Measurements from ENCODE around the gene GCNA.
"Not testable (repeated sequence)": the region's sequence is repeated elsewhere in the genome, so short reads cannot be mapped to it uniquely, and the experiment has no call there.

The GCNA gene

DNA sequence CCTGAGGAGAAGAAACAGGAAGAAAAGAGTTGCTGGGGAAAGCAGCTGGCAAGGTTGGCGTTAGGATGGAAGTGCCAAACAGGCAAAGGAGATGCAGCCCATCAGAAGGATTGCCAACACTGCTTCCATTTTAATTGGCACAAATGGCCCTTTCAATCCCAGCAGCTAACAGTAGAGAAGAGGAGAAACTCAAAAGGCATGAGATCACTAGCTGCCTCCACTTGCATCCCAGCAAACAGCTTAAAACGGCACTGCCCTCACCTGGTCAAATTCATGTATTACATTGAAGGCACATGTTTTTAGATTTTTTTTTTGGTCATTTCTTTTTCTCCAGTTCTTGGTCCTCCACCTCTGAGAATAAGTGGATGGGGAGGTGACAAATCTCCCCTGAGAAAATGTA, 74.2 kb downstream of the GCNA start:
- DNase-seq (ENCODE audit: low read depth): peak; percentile 68
- peak; percentile 57 for TF ChIP-seq CTCF (IDR thresholded peaks at IDR 0.05; ENCODE audit: low read length, missing control alignments)
- no peak overlapping the region for H3K4me3 ChIP-seq (replicated peaks; ENCODE audit: low read depth, low read length)

DNA sequence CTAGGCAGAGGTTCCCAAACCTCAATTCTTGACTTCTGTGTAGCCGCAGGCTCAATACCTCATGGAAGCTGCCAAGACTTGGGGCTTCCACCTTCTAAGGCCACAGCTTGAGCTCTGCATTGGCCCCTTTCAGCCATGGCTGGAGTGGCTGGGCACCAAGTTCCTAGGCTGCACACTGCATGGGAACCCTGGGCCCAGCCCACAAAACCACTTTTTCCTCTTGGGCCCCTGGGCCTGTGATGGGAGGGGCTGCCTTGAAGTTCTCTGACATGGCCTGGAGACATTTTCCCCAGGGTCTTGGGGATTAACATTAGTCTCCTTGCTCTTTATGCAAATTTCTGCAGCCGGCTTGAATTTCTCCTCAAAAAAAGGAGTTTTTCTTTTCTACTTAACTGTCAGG, 75.1 kb downstream of the GCNA start:
- no peak overlapping the region for H3K4me3 ChIP-seq (replicated peaks; ENCODE audit: low read depth, low read length)
- no peak for TF ChIP-seq CTCF (IDR thresholded peaks at IDR 0.05; ENCODE audit: low read length, missing control alignments)
- DNase-seq (ENCODE audit: low read depth): no peak

DNA sequence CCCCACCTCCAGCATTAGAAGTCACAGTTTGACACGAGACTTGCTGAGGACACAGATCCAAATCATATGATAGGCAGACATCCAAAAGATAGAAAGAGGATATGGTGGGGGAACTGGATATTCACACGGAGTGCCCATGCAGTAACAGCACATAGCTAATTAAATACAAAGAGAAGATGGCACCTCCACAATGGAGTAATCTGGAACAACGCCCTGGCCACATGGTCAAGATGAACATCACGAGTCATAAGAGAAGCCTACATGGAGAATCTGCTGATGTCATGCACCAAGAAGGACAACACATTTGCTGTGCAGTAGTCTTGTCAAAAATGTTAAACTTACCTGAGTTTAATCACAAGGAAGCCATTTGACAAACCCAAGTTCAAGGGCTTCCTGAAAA, 79.0 kb downstream of the GCNA start:
- DNase-seq (ENCODE audit: low read depth): no peak
- no peak for TF ChIP-seq CTCF (IDR thresholded peaks at IDR 0.05; ENCODE audit: low read length, missing control alignments)
- H3K4me3 ChIP-seq (replicated peaks; ENCODE audit: low read depth, low read length): no peak overlapping the region

DNA sequence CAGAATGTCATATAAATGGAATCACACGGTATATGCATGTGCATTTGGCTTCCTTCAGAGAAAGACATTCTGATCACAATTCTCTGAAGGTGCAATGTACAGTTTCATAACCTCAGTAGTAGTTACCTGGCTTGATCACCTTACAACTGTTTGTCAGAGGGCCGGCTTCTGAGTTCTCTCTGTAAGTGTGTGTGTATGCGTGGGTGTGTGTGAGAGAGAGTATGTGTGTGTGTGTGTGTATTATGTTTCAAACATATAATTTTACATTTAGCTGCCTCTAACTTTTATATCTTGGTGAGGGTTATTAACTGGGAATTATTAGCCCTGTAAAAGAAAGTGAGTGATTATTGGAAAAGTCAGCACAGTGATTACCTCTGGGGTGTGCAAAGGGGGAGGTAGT, 81.1 kb downstream of the GCNA start:
- no peak for DNase-seq (ENCODE audit: low read depth)
- TF ChIP-seq CTCF (IDR thresholded peaks at IDR 0.05; ENCODE audit: low read length, missing control alignments): no peak
- H3K4me3 ChIP-seq (replicated peaks; ENCODE audit: low read depth, low read length): no peak overlapping the region

- no peak overlapping the region for H3K4me3 ChIP-seq (replicated peaks; ENCODE audit: low read depth, low read length)
- no peak for TF ChIP-seq CTCF (IDR thresholded peaks at IDR 0.05; ENCODE audit: low read length, missing control alignments)
- DNase-seq (ENCODE audit: low read depth): no peak
These were observed 81.7 kb downstream of the GCNA start for GRCh38 chrX:71659959-71660358.

DNA sequence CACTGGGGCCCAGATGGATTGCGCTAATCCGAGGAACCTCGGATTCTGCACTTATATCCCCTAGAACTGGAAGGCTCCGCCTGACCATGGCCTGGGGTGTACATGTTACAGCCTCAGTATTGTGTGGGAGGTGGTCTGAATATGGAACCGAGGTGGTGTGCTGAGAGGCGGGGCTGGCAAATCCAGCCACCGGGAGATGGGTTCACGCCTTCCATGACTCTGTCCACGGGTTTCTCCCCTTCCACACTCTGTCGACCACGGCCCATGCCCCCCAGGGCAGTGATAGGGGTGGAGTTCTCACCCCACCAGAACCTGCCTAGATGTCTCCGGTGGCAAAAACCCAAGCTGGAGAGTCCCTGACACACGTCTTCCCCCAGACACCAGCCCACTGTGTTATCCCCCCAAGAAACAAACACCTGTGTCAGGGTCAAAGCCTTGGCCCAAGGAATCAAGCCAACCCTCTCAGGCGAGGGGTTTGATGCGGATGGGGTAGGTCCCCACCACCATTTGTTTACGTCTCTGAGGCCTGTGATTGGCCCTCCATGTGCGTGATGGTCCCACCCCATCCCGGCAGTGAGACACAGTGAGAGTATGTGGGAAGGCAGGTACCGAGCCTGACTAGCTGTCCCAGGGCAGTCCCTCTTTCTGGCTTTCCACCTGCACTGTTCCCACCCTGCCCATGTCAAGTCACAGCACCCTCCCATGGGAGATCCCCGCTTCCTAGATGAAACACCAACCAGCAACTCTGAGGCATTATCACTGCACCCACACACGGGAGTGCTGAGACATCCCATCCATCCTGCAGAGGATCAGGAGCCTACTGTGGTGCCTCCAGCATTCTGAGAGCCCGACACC, 82.6 kb downstream of the GCNA start:
- TF ChIP-seq CTCF (IDR thresholded peaks at IDR 0.05; ENCODE audit: low read length, missing control alignments): no peak
- no peak overlapping the region for H3K4me3 ChIP-seq (replicated peaks; ENCODE audit: low read depth, low read length)

GRCh38 chrX:71661919-71662318, 83.7 kb downstream of the GCNA start:
- no peak for TF ChIP-seq CTCF (IDR thresholded peaks at IDR 0.05; ENCODE audit: low read length, missing control alignments)
- no peak overlapping the region for H3K4me3 ChIP-seq (replicated peaks; ENCODE audit: low read depth, low read length)

More for the DNA sequence above, 82.6 kb downstream of the GCNA start:
- no peak for DNase-seq (ENCODE audit: low read depth)

GRCh38 chrX:71662654-71663053, 84.4 kb downstream of the GCNA start:
- DNase-seq (ENCODE audit: low read depth); H3K4me3 ChIP-seq (replicated peaks; ENCODE audit: low read depth, low read length): not testable (repeated sequence)

More at GRCh38 chrX:71661919-71662318, 83.7 kb downstream of the GCNA start:
- DNase-seq (ENCODE audit: low read depth): no peak

Data from fibroblast of pulmonary artery (primary cell).